Hepatocyte (in vitro differentiated cells): ENCODE data around the gene SLC12A4.

Source experiments
- CTCF ChIP-seq: fragments of 200-600 bp; sonication (generic); IDR thresholded peaks from 2 replicates; pipeline ENCODE4 v1.5.1; 2016; ENCODE audit warnings: antibody characterized with exemption, mild to moderate bottlenecking; ENCODE audit not compliant: poor library complexity
- EZH2 ChIP-seq: fragments of 200-600 bp; sonication (generic); IDR thresholded peaks from 2 replicates; pipeline ENCODE4 v1.6.1; 2016; ENCODE audit warnings: antibody characterized with exemption, mild to moderate bottlenecking, borderline replicate concordance
- EZH2phosphoT487 ChIP-seq: fragments of 200-600 bp; sonication (generic); IDR thresholded peaks from one replicate; pipeline ENCODE4 v1.6.1; 2018; ENCODE audit warnings: antibody characterized with exemption, mild to moderate bottlenecking, low read depth, moderate library complexity; ENCODE audit not compliant: unreplicated experiment, severe bottlenecking

GRCh38 chr16:67915831-67916723 is 52.4 kb downstream of the SLC12A4 start:
- TF ChIP-seq CTCF (no peak), EZH2phosphoT487 (no peak), EZH2 (no peak)
